H7 (cell line): ENCODE measurements around the gene GANAB. TPM values are rescaled to one million over a fixed set of nuclear protein-coding genes. Genes with fewer than 3 reads are reported as not detected.
"Not testable (repeated sequence)": the region's sequence is repeated elsewhere in the genome, so short reads cannot be mapped to it uniquely, and the experiment has no call there.

Source experiments
- DNase-seq: peaks from one replicate; pipeline ENCODE4 v3.0.0; 2012
- H3K27me3 ChIP-seq: 2 replicates; pipeline ENCODE4 v1.6.0; 2011; ENCODE audit warnings: mild to moderate bottlenecking, low read length; ENCODE audit not compliant: control insufficient read depth, insufficient read depth
- H3K36me3 ChIP-seq: replicated peaks from 2 replicates; pipeline ENCODE4 v1.5.1; 2011; ENCODE audit warnings: low read length; ENCODE audit not compliant: control insufficient read depth, insufficient read depth
- H3K4me3 ChIP-seq: 2 replicates; pipeline ENCODE4 v1.5.1; 2011; ENCODE audit warnings: low read depth, mild to moderate bottlenecking, control low read depth, low read length, moderate library complexity; ENCODE audit not compliant: insufficient read depth
- total RNA-seq: library from RNA; depleted of rRNA; stranded (reverse); fragments of >200 nt; shearing (Covaris generic); gene quantifications from 2 replicates; pipeline ENCODE4 v1.2.3, GENCODE V29; 2014; rRNA removed

The GANAB gene
- total RNA-seq, result 173 and 181 TPM in 2 replicates

- Histone ChIP-seq H3K4me3 (peak within 1 kb of the TSS; percentile 99), H3K27me3 (no peaks in the 10 kb centered on the region), H3K36me3 (peaks cover 12% of the 10 kb centered on the region)
- DNase-seq, result peak; percentile 100
These were observed at the start of gene GANAB for GRCh38 chr11:62645946-62646824. Gene GANAB (minus strand): TSS chr11:62646613. CDS start chr11:62646599, 14 bp downstream.

- DNase-seq, result peak; percentile 90
- Histone ChIP-seq H3K36me3 (peaks cover 17% of the 10 kb centered on the region), H3K4me3 (no peak overlapping the region), H3K27me3 (no peaks in the 10 kb centered on the region)
These were observed 48.2 kb upstream of the GANAB start for GRCh38 chr11:62694455-62695167.

GRCh38 chr11:62693624-62694023 is 47.2 kb upstream of the GANAB start:
- H3K4me3 ChIP-seq, DNase-seq, H3K27me3 ChIP-seq: not testable (repeated sequence)
- H3K36me3 ChIP-seq, result peaks cover 17% of the 10 kb centered on the region

- H3K27me3 ChIP-seq, result no peaks in the 10 kb centered on the region
- DNase-seq, result peak; percentile 54
- peaks cover 17% of the 10 kb centered on the region for H3K36me3 ChIP-seq
- H3K4me3 ChIP-seq, result no peak within 1 kb of the TSS
These were observed 43.2 kb upstream of the GANAB start, which contains the start of gene LRRN4CL for GRCh38 chr11:62689421-62690183. Gene LRRN4CL (minus strand): TSS chr11:62689530. CDS start chr11:62688508, 1,022 bp downstream.

GRCh38 chr11:62688491-62688890 is 42.1 kb upstream of the GANAB start:
- DNase-seq, result no peak
- H3K27me3 ChIP-seq, result no peaks in the 10 kb centered on the region
- peaks cover 15% of the 10 kb centered on the region for H3K36me3 ChIP-seq
- H3K4me3 ChIP-seq, result no peak overlapping the region

- DNase-seq, result peak; percentile 71
- Histone ChIP-seq H3K27me3 (no peaks in the 10 kb centered on the region), H3K4me3 (no peak overlapping the region), H3K36me3 (peaks cover 14% of the 10 kb centered on the region)
These were observed 41.3 kb upstream of the GANAB start for GRCh38 chr11:62687508-62688396.

- H3K36me3 ChIP-seq, result peaks cover 3% of the 10 kb centered on the region
- no peak for DNase-seq
- H3K4me3 ChIP-seq, result no peak overlapping the region
- H3K27me3 ChIP-seq, result no peaks in the 10 kb centered on the region
These were observed 36.1 kb upstream of the GANAB start for GRCh38 chr11:62682518-62682917.

- no peak overlapping the region for H3K4me3 ChIP-seq
- DNase-seq, result peak; percentile 62
- H3K36me3 ChIP-seq, result peaks cover 15% of the 10 kb centered on the region
These were observed 34.4 kb upstream of the GANAB start for GRCh38 chr11:62680825-62681240.

GRCh38 chr11:62678770-62679696 is 32.6 kb upstream of the GANAB start, which contains the start of gene UBXN1:
Gene UBXN1 (minus strand): TSS chr11:62679073. CDS start chr11:62678923, 150 bp downstream.
- Histone ChIP-seq H3K27me3 (no peaks in the 10 kb centered on the region), H3K4me3 (peak within 1 kb of the TSS; percentile 97)
- peak; percentile 93 for DNase-seq

More at GRCh38 chr11:62680825-62681240, 34.4 kb upstream of the GANAB start:
- no peaks in the 10 kb centered on the region for H3K27me3 ChIP-seq

GRCh38 chr11:62678433-62678769 is 32.0 kb upstream of the GANAB start:
- no peak for DNase-seq
- H3K36me3 ChIP-seq, result peaks cover 18% of the 10 kb centered on the region
- no peaks in the 10 kb centered on the region for H3K27me3 ChIP-seq
- H3K4me3 ChIP-seq, result peak overlapping the region; percentile 97

More at GRCh38 chr11:62678770-62679696, 32.6 kb upstream of the GANAB start, which contains the start of gene UBXN1:
- peaks cover 16% of the 10 kb centered on the region for H3K36me3 ChIP-seq

GRCh38 chr11:62677714-62678113 is 31.3 kb upstream of the GANAB start:
- peak; percentile 25 for DNase-seq
- peaks cover 18% of the 10 kb centered on the region for H3K36me3 ChIP-seq
- H3K27me3 ChIP-seq, result no peaks in the 10 kb centered on the region
- 0 out of 2 replicates have a peak overlapping the region, but pooled peaks have one; percentile 97 for H3K4me3 ChIP-seq

GRCh38 chr11:62677156-62677555 is 30.7 kb upstream of the GANAB start:
- DNase-seq, result no peak
- Histone ChIP-seq H3K36me3 (peaks cover 18% of the 10 kb centered on the region), H3K27me3 (no peaks in the 10 kb centered on the region), H3K4me3 (no peak overlapping the region)
